Peyer's patch (tissue), 4 donors: ENCODE measurements around the gene SCGB1C2. TPM values are rescaled to one million over a fixed set of nuclear protein-coding genes. Genes with fewer than 3 reads are reported as not detected.
A peak's percentile ranks its signal among the peaks of the same experiment; 100 is the strongest.

Experiments used
- DNase-seq, 3 donors: peaks; one replicate each; pipeline ENCODE4 v3.0.0-alpha.2; 2017 to 2019
- H3K27ac ChIP-seq, 4 donors: fragments of 200-600 bp; sonication (generic); one replicate each; pipeline ENCODE4 v1.5.1; 2016 to 2019
- H3K27me3 ChIP-seq, 2 donors: fragments of 200-600 bp; sonication (generic); one replicate each; pipeline ENCODE4 v1.5.1; 2019
- H3K36me3 ChIP-seq, 3 donors: fragments of 200-600 bp; sonication (generic); one replicate each; pipeline ENCODE4 v1.5.1; 2016 to 2019
- H3K4me1 ChIP-seq, 4 donors: fragments of 200-600 bp; sonication (generic); one replicate each; pipeline ENCODE4 v1.5.1; 2016 to 2019
- H3K4me3 ChIP-seq, 4 donors: fragments of 200-600 bp; sonication (generic); 1 replicate in 3 of 4; 2 replicates in 1 of 4; pipeline ENCODE4 v1.5.1; 2016 to 2019; ENCODE audit warnings: mild to moderate bottlenecking in 1 of 4
- H3K9me3 ChIP-seq, 4 donors: fragments of 200-600 bp; sonication (generic); one replicate each; pipeline ENCODE4 v1.5.1; 2016 to 2019; ENCODE audit warnings: mild to moderate bottlenecking in 1 of 4
- CTCF ChIP-seq, 6 experiments: fragments of 450-650 bp in 4 of 6; fragments of 200-600 bp in 2 of 6; sonication (generic) in 1 of 6; IDR thresholded peaks; one replicate each; pipeline ENCODE4 v1.5.1; 2017 to 2019; ENCODE audit warnings: antibody characterized with exemption in 6 of 6, mild to moderate bottlenecking in 3 of 6, moderate library complexity in 1 of 6
- POLR2A ChIP-seq, 2 donors: fragments of 450-650 bp; IDR thresholded peaks; one replicate each; pipeline ENCODE4 v1.5.1; 2017; ENCODE audit warnings: antibody characterized with exemption in 2 of 2, mild to moderate bottlenecking in 2 of 2, moderate library complexity in 2 of 2
- total RNA-seq, 4 donors: library from RNA; depleted of rRNA; stranded (reverse); fragments of >200 nt; gene quantifications; one replicate each; pipeline ENCODE4 v1.1.0, GENCODE V29; 2016

Gene SCGB1C2
- total RNA-seq, 4 donors from 2014 or later = not detected

- H3K4me1 ChIP-seq = no peaks in the 10 kb centered on the region
- DNase-seq = peak in 1 of 3 donors; percentile 34
- no peaks in the 10 kb centered on the region for H3K27me3 ChIP-seq
- no peak overlapping the region for H3K4me3 ChIP-seq
- no peak for TF ChIP-seq CTCF (IDR thresholded peaks at IDR 0.05)
- no peak for TF ChIP-seq POLR2A (IDR thresholded peaks at IDR 0.05)
- no peaks in the 10 kb centered on the region for H3K9me3 ChIP-seq
- H3K36me3 ChIP-seq = no peaks in the 10 kb centered on the region
- H3K27ac ChIP-seq = no peak overlapping the region
Observed at GRCh38 chr17:146546-146945, 9.2 kb downstream of the SCGB1C2 start.

GRCh38 chr17:146983-147761 is 9.8 kb downstream of the SCGB1C2 start:
- no peak overlapping the region for H3K4me3 ChIP-seq
- H3K36me3 ChIP-seq = no peaks in the 10 kb centered on the region
- DNase-seq = peak; percentile 7 to 43 (median 37)
- H3K27ac ChIP-seq = no peak overlapping the region
- H3K9me3 ChIP-seq = no peaks in the 10 kb centered on the region
- H3K27me3 ChIP-seq = no peaks in the 10 kb centered on the region
- H3K4me1 ChIP-seq = no peaks in the 10 kb centered on the region
- TF ChIP-seq CTCF (IDR thresholded peaks at IDR 0.05) (no peak), POLR2A (IDR thresholded peaks at IDR 0.05) (no peak)

DNA sequence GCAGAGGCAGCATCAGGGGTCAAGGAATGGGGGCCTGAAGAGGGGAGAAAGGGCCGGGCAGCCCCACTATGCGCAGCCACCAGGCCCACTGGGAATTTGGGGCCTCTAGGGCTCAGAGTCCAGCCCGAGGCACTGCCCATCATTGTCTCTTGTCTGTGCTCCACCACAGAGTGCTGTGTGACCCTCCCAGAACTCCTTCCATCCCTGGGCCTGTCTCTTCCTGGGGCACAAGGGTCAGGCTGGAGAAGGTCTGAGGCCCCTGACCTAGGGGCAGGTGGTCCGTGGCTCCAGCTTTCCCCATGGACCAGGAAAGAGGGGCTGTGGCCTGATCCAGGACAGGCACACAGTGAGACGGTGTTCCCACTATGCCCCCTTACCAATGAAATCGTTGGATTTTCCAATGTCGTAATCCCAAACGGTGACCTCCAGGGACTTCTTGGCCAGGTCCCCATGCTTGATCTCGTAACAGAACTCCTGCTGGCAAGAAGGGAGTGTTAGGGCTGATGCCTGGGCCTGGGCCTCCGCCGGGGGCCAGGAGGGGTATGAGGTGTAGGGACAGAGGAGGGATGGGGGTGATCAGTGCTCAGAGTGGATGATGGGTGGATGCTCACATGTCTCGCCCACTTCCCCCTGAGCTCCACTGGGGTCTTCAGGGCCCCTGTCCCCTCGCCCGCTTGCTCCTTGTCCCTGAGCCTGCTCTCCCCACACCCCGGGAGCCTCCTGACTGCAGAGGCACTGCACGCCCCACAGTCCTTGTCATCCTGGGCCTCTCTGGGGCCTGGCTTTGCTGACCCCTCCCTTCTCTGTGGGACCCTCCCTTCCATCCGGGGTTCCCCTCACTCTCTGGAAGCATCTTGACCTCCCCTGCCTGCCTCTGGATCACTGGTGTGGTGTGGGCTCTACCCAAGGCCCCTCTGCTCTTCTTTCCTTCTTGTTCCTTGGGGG is 10.7 kb downstream of the SCGB1C2 start:
- DNase-seq = peak in 1 of 3 donors; percentile 30

DNA sequence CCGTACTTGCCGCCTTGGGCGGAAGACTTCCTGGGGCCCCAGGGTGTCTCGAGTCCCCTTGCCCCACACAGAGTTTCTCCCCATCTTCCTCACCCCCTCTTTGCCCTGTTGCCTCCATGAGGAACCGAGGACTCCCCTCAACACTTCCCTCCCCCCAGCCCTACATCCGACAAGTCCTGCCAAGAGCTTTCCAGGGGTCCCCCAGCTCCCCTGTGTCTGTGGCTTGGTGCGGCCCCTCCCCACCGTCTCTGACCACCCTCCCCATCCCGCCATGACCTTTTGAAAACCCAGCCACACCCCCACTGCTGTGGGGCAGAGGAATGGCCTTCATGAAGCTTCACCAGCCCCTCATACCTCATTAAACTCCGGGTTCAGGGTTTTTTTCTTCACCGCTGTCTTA is 11.4 kb downstream of the SCGB1C2 start:
- H3K4me3 ChIP-seq = no peak overlapping the region
- DNase-seq = peak in 2 of 3 donors; percentile 10 to 26
- TF ChIP-seq POLR2A (IDR thresholded peaks at IDR 0.05) (no peak), CTCF (IDR thresholded peaks at IDR 0.05) (no peak)
- no peak overlapping the region for H3K27ac ChIP-seq
- H3K4me1 ChIP-seq = no peaks in the 10 kb centered on the region
- no peaks in the 10 kb centered on the region for H3K36me3 ChIP-seq
- H3K27me3 ChIP-seq = no peaks in the 10 kb centered on the region
- H3K9me3 ChIP-seq = no peaks in the 10 kb centered on the region

More for the DNA sequence above, 10.7 kb downstream of the SCGB1C2 start:
- H3K9me3 ChIP-seq = no peaks in the 10 kb centered on the region
- H3K36me3 ChIP-seq = no peaks in the 10 kb centered on the region
- no peaks in the 10 kb centered on the region for H3K27me3 ChIP-seq
- H3K27ac ChIP-seq = no peak overlapping the region
- TF ChIP-seq CTCF (IDR thresholded peaks at IDR 0.05) (no peak), POLR2A (IDR thresholded peaks at IDR 0.05) (no peak)
- H3K4me1 ChIP-seq = no peaks in the 10 kb centered on the region
- no peak overlapping the region for H3K4me3 ChIP-seq

- Histone ChIP-seq H3K4me3 (no peak overlapping the region), H3K4me1 (no peaks in the 10 kb centered on the region), H3K36me3 (no peaks in the 10 kb centered on the region), H3K27ac (no peak overlapping the region), H3K9me3 (no peaks in the 10 kb centered on the region), H3K27me3 (no peaks in the 10 kb centered on the region)
- DNase-seq = peak in 1 of 3 donors; percentile 11
- TF ChIP-seq CTCF (IDR thresholded peaks at IDR 0.05) (no peak), POLR2A (IDR thresholded peaks at IDR 0.05) (no peak)
Observed at GRCh38 chr17:149231-149630, 11.9 kb downstream of the SCGB1C2 start.
